Measurements from ENCODE around the gene CEACAM20.
A peak's percentile ranks its signal among the peaks of the same experiment; 100 is the strongest.

GRCh38 chr19:44499962-44500949 lies 29.2 kb downstream of the CEACAM20 start, which contains the start of gene ZNF180:
- TF ChIP-seq CTCF (IDR thresholded peaks at IDR 0.05; ENCODE audit: insufficient read depth, low read length) (no peak), POLR2AphosphoS5 (IDR thresholded peaks at IDR 0.05; ENCODE audit: low read depth) (peak; percentile 93)

Data from HL-60 (cell line).